ENCODE measurements around the gene TOB1.

The TOB1 gene

GRCh38 chr17:50866261-50866949 is at the start of gene TOB1:
TSS of gene TOB1 (minus strand) at chr17:50866354. CDS start at chr17:50864017, 2,337 bp downstream.
- peak; percentile 88 for DNase-seq

GRCh38 chr17:50914505-50915063 is 48.4 kb upstream of the TOB1 start:
- no peak for DNase-seq

DNA sequence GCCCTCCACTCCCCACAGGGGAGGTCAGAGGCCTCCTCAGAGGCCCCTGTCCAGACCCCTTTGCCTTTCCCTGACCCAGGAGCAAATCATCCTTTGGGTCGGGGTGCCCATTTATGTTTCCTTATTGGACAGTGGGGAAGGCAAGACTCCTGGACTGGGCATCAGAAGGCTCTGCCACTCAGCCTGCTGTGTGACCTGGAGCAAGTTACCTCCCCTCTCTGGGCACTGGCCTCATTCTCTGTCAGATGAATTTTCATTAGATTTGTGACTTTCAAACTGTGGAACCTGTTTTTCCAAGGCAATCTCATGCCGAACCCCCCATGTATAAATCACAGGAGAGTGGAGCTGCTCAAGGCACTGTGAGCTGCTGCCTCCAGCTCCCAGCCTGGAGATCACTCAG is 47.0 kb upstream of the TOB1 start:
- no peak for DNase-seq

DNA sequence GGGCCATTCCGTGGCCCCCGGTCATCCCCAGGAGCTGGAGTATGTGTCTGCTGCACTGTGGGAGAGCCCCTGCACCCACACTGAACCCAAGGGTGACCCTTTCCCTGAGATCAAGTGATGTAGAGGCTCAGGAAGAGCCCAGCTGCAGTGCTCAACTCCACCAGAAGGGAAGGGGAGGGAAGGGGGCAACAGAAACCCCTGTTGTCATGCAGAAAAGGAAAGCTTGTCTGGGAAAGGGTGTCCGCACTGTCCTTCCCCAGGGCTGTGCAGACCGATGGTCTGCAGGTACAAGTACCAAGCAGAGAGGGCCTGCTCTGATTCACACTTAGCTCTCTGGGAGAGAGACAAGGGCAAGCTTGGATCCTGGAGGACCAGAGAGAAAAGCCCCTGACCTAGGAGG is 45.7 kb upstream of the TOB1 start:
- DNase-seq: no peak

GRCh38 chr17:50911450-50911849 is 45.3 kb upstream of the TOB1 start:
- no peak for DNase-seq

- DNase-seq: no peak
These were observed 43.8 kb upstream of the TOB1 start for GRCh38 chr17:50909765-50910605.

DNA sequence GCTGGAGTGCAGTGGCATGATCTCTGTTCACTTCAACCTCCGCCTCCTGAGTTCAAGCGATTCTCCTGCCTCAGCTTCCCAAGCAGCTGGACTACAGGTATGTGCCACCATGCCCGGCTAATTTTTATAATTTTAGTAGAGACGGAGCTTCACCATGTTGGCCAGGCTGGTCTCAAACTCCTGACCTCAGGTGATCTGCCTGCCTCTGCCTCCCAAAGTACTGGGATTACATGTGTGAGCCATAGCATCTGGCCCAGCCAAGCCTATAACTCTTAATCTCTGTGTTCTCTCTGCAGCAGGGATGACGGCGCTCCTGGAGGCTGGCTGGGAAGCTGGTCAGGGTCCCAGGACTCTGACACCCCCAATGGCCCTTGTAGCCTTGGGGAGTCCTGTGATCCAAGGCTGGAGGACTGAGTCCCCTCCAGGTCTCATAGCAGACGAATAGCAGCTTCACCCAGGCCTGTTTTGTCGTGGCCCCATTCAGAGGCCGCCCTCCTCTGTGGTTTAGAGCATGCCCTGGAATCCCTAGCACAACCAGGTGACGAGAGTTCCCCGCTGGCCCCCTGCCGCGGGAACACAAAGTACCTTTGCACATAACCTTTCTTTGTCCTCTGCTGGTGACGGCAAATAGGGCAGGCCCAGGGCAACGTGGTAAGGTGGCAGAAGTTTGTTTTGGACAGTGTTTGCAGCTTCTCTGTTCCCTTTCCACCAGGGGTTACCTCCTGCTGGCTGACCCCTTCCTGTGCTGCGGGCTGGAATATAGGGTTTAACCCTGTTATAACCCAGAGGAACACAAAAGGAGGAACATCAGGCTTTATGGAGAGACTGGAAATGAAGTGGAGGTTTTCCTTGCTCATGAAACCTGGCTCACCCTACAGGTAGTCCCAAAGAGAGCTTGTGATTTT is 43.0 kb upstream of the TOB1 start:
- no peak for DNase-seq

GRCh38 chr17:50908140-50908859 is 42.1 kb upstream of the TOB1 start:
- no peak for DNase-seq

DNA sequence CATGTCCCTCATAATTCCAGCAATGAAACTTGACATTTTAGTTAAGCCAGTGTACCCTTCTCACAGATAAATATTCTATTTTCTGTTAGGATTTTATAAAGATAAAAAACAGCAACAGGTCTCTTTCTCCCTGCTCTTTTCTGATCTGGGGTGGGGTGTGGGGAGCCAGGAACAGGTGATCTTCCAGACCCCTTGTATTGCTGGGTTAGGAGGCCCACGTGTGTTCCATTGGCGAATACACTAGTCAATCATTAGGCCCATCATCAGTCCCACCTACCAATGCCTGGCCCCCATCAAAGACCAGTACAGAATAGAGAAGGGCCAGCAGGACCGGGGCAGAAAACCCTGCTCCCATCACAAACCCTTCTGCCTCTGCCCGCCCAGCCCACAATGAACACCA is 40.3 kb upstream of the TOB1 start:
- no peak for DNase-seq

DNA sequence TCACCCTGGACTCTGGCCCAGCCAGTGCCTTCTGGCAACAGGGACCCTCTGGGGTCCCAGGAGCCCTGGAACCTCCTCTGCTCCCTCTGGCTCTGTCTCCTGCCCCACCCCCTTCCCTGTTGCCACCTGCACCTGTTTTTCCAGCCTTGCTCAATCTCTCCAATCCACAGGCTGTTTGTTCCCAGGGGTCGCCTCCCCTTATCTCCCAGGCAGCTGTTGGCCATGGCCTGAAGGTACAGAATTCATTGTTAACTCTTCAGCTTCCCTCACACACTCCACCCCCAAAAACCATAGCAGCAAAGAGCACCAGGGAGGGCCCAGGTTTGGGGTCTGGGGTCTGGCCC is 39.3 kb upstream of the TOB1 start:
- DNase-seq: no peak

DNA sequence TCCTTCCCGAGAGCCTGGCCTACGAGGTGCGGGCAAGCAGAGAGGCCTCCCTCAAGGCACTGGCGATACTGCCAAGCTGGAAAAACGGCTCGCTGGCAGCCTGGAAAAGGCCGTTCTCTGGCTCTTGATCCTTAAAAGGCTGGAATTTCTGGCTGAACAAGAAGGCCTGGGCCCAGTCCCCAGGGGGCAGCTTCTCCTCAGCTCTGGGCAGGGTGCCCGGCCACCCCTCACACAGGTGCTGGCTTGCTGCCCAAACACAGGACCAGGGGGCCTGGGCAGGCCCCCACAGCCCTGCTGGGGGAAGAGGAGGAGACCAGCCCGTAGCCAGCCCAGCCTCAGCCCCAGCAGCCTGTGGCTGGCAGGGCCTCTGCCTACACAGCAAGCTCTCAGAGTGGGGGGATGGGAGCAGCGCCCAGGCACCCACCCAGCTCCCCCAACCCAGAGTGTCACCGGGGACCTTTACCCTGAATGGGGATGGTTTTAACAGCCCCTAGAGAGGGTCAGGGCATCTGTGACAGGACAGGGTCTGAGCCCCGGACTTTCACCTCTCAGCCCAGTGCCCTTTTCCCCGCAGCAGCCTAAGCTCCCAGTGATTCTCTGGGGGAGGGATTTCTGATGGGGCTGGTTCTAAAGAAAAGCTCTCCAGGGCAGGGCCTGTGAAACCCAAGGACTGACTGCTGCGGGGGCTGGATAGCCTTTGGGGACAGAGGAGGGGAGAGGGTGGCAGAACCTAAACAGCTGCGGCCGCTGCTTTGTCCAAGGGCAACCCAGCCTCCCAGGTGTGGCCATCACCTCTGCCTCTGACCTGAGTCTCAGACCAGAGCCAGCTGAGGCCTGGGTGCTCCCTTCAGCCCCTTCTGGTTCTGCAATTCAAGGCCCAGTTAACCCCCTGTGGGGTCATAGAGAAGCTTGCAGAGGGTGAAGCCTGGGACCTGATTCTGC is 38.6 kb upstream of the TOB1 start:
- no peak for DNase-seq

DNA sequence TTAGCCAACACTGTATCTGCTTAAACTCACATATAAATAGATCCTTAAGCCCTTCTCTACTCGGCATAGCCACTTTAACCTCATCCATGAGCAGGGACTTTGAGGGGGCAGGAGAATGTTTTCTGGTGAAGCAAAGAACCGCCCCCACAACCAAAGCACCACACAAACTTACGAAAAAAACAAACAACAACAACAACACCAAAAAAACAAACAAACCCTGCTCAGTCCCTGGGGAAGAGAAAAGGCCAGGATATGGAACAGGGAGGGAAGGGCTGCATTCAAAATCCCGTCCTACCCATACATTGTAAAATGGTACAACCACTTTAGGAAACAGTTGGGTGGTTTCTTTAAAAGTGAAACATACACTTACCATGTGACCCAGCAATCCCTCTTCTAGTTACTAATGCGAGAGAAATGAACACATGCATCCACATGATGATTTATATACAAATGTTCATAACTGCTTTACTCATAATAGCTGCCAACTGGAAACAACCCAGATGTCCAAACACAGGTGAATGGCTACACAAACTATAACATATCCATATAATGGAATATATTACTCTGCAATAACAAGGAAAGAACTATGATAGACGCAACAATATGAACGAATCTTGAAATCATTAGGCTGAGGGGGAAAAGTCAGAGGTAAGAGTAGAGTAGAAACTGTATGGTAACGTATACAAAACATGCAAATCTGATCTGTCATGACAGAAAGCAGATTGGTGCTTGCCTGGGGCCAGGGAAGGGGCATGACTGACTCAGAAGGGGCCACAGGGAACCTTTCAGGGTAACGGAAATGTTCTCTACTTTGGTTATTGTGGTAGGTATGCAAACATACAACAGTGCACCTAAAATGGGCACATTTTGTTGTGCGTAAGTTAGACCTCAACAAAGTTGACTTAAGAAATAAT is 37.7 kb upstream of the TOB1 start:
- DNase-seq: no peak

- no peak for DNase-seq
These were observed 36.5 kb upstream of the TOB1 start for GRCh38 chr17:50902372-50903353.

- DNase-seq: no peak
These were observed 34.3 kb upstream of the TOB1 start for GRCh38 chr17:50900383-50900892.

- no peak for DNase-seq
These were observed 33.6 kb upstream of the TOB1 start for GRCh38 chr17:50899559-50900319.

DNA sequence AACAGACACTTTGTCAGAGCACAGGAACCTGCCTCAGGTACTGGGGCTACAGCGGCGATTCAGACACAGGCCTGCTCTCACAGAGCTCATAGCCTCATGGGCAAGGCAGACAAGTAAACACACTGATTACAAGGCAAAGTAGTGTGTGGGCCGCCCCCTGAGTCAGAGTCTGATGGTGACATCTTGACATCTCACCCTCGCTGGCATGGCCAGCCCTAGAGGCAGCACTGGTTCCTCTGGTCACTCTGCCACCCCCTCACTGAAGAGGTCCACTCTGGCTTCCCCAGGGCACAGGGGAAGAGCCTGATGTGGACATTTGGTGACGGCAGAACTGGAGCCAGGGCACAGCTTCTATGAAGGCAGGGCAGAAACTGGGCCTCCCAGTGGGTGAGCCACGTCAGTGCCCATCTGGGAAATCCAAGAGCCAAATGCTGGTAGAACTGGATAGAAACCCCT is 32.9 kb upstream of the TOB1 start:
- no peak for DNase-seq

DNA sequence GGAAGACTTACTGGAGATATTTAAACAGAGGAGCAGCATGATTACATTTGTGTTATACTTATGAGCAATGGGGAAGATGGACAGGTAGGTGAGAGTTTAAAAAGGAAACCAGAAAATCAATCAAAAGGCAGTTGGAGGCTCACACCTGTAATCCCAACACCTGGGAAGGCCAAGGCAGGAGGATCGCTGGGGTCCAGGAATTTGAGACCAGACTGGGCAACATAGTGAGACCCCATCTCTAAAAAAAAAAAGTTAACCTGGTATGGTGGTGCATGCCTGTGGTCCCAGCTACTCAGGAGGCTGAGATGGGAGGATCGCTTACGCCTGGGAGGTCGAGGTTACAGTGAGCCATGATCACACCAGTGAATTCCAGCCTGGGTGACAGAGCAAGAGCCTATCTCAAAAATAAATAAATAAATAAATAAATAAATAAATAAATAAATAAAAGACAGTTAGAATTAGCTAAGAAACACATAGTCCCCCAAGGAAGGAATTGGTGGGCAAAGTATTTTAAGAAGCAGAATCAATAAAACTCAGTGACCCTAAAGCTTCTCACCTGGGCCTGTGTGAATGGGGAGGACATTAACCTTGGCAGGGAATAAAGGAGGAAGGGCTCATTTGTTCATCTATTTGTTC is 32.3 kb upstream of the TOB1 start:
- no peak for DNase-seq

Measured in SIG-M5 (cell line).